ENCODE measurements around the gene LNX1.

DNA sequence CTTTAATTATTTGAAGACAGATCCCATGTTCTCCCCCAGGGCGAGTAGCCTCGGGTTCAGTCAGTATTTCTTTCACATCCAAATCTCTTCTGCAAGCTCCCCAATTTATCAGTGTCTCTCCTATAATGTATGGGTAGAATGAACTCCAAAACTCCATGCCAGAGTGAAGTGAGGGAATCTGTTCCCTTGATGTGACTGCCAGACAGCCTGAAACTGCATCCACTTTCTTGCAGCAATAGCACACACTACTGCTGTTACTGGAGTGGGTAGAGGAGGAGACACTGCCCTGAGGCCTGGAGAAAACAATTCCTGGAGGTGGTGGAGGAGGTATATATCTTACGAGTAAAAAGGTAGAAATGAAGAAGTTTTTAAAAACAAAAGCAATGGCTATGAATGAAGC is 11.0 kb downstream of the LNX1 start:
- TF ChIP-seq, protein P1, sequence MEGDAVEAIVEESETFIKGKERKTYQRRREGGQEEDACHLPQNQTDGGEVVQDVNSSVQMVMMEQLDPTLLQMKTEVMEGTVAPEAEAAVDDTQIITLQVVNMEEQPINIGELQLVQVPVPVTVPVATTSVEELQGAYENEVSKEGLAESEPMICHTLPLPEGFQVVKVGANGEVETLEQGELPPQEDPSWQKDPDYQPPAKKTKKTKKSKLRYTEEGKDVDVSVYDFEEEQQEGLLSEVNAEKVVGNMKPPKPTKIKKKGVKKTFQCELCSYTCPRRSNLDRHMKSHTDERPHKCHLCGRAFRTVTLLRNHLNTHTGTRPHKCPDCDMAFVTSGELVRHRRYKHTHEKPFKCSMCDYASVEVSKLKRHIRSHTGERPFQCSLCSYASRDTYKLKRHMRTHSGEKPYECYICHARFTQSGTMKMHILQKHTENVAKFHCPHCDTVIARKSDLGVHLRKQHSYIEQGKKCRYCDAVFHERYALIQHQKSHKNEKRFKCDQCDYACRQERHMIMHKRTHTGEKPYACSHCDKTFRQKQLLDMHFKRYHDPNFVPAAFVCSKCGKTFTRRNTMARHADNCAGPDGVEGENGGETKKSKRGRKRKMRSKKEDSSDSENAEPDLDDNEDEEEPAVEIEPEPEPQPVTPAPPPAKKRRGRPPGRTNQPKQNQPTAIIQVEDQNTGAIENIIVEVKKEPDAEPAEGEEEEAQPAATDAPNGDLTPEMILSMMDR (IDR thresholded peaks at IDR 0.05; ENCODE audit: insufficient read depth, low read depth, low read length), result no peak
- no peak for TF ChIP-seq EZH2 (IDR thresholded peaks at IDR 0.05; ENCODE audit: insufficient read depth, low read length)
